Subcutaneous adipose tissue (tissue), 4 donors: ENCODE results near the gene DDX3Y. TPM values are rescaled to one million over a fixed set of nuclear protein-coding genes. Genes with fewer than 3 reads are reported as not detected.

Source experiments
- CTCF ChIP-seq: fragments of 450-650 bp; IDR thresholded peaks from one replicate; pipeline ENCODE4 v1.5.1; 2016; ENCODE audit warnings: low read depth, mild to moderate bottlenecking, control low read depth, antibody characterized with exemption, moderate library complexity
- total RNA-seq, 4 donors: library from RNA; depleted of rRNA; stranded (reverse); fragments of >200 nt; gene quantifications; one replicate each; pipeline ENCODE4 v1.1.0, GENCODE V29; 2016

The DDX3Y gene
- total RNA-seq, 4 donors from 2014 or later, result 0.17 to 83.9 (median 73.5) TPM; not detected in 1

DNA sequence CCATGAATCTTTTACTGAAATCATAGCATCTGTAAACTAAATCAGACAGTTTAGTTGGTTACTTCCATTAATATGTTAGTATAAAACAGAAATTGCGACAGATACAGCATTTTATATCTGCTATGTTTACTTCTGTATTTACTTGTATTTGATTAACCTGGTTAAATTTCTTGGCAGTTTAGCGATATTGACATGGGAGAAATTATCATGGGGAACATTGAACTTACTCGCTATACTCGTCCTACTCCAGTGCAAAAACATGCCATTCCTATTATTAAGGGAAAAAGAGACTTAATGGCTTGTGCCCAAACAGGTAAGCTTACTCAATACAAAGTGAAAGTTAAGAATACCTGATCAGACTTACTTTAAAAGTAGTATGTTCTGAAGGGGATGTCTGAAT, 8.9 kb downstream of the DDX3Y start:
- TF ChIP-seq CTCF, result no peak

GRCh38 chrY:12928043-12928442, 23.4 kb downstream of the DDX3Y start:
- no peak for TF ChIP-seq CTCF

DNA sequence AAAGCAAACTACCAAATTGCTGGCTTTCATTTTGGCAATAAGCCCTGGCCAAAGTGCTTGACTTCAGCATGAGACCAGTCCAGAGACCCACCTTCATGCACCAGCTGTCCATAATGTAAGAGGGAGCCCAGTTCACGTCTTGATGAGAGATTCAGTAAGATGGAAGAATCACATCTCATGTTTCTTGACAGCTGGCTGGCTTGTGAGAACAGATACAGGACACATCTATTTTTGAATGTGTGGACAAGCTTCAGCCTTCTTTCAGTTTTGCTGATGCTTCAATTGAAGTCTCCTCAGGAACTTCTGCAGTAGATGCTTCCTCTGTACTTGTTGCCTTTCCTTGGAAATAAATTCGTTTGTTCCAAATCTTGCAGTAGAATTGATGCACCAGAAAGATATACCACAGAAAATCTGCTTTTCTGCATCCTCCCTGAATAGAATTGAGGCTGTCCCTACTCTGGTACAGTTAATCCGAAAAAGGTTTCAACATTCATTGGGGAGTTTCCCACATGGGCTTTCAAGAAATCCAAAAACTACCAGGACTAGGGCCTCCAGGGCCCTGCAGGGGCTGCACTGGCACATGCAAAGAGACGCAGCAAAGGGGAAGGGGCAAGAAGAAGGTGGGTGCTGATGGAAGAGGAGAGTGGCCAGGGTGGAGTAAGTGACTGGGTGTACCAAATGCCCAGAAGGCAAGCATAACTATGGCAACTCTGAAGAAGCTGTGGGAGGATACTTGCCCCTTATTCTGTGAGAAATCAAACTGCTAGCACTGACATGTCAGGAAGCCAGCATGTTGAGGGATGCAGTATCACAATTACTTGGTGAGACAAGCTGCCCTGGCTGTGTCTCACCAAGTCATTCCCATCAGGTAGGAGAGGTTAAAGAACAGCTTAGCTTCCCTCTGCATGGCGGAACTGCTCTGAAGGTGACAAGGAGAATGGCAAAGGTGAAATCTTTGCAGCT, 37.3 kb downstream of the DDX3Y start:
- TF ChIP-seq CTCF, result no peak

Other genes with a start within 250 kb of the DDX3Y start
- 10 to 100 TPM in 2 of 4 donors, under 1 TPM in 2; under 0.01 to 34.4 (median 13.5) TPM for gene USP9Y, start 203.6 kb upstream of the DDX3Y start, total RNA-seq